Hepatocyte (in vitro differentiated cells): ENCODE measurements around the gene UNC13A. TPM values are rescaled to one million over a fixed set of nuclear protein-coding genes. Genes with fewer than 3 reads are reported as not detected.

Experiments
- DNase-seq: peaks from one replicate; pipeline ENCODE4 v3.0.0-alpha.2; 2016; ENCODE audit warnings: low spot score
- H2AFZ ChIP-seq: fragments of 200-600 bp; sonication (generic); 2 replicates; pipeline ENCODE4 v1.6.0; 2016; ENCODE audit warnings: antibody characterized with exemption, mild to moderate bottlenecking
- H3K27ac ChIP-seq: fragments of 200-600 bp; sonication (generic); 2 replicates; pipeline ENCODE4 v1.5.1; 2016; ENCODE audit warnings: mild to moderate bottlenecking
- H3K27me3 ChIP-seq: fragments of 200-600 bp; sonication (generic); 2 replicates; pipeline ENCODE4 v1.6.1; 2016
- H3K36me3 ChIP-seq: fragments of 200-600 bp; sonication (generic); replicated peaks from 2 replicates; pipeline ENCODE4 v1.5.1; 2016; ENCODE audit warnings: low read depth; ENCODE audit not compliant: insufficient read depth
- H3K4me1 ChIP-seq: fragments of 200-600 bp; sonication (generic); 2 replicates; pipeline ENCODE4 v1.5.1; 2016; ENCODE audit warnings: mild to moderate bottlenecking, moderate library complexity; ENCODE audit not compliant: insufficient read depth
- H3K4me2 ChIP-seq: fragments of 200-600 bp; sonication (generic); 2 replicates; pipeline ENCODE4 v1.6.0; 2016
- H3K4me3 ChIP-seq: fragments of 200-600 bp; sonication (generic); 2 replicates; pipeline ENCODE4 v1.5.1; 2016; ENCODE audit warnings: mild to moderate bottlenecking
- H3K79me2 ChIP-seq: fragments of 200-600 bp; sonication (generic); 2 replicates; pipeline ENCODE4 v1.6.0; 2017; ENCODE audit warnings: mild to moderate bottlenecking
- H3K9me2 ChIP-seq: fragments of 200-600 bp; sonication (generic); replicated peaks from 2 replicates; pipeline ENCODE4 v1.6.0; 2017; ENCODE audit warnings: mild to moderate bottlenecking; ENCODE audit not compliant: insufficient read depth
- H3K9me3 ChIP-seq: fragments of 200-600 bp; sonication (generic); 2 replicates; pipeline ENCODE4 v1.5.1; 2016; ENCODE audit warnings: low read depth, mild to moderate bottlenecking
- H4K20me1 ChIP-seq: fragments of 200-600 bp; sonication (generic); 2 replicates; pipeline ENCODE4 v1.6.0; 2016; ENCODE audit warnings: mild to moderate bottlenecking; ENCODE audit not compliant: insufficient read depth, poor library complexity, severe bottlenecking
- EZH2 ChIP-seq: fragments of 200-600 bp; sonication (generic); IDR thresholded peaks from 2 replicates; pipeline ENCODE4 v1.6.1; 2016; ENCODE audit warnings: antibody characterized with exemption, mild to moderate bottlenecking, borderline replicate concordance
- EZH2phosphoT487 ChIP-seq: fragments of 200-600 bp; sonication (generic); IDR thresholded peaks from one replicate; pipeline ENCODE4 v1.6.1; 2018; ENCODE audit warnings: antibody characterized with exemption, mild to moderate bottlenecking, low read depth, moderate library complexity; ENCODE audit not compliant: unreplicated experiment, severe bottlenecking
- WGBS: methylation state at CpG from one replicate; pipeline ENCODE4 v1.1.6; 2016; ENCODE audit warnings: low lambda C conversion rate; ENCODE audit errors: missing lambda C conversion rate; 5-methylcytosine and 5-hydroxymethylcytosine counted together
- polyA plus RNA-seq: library from polyadenylated mRNA; unstranded; fragments of >200 nt; fragmentation: Nextera tagmentation; extraction: Ambion mirVana; gene quantifications from 2 replicates; pipeline ENCODE4 v1.2.1, GENCODE V29; 2016
- total RNA-seq: library from RNA; depleted of rRNA; stranded (reverse); fragments of >200 nt; gene quantifications from 2 replicates; pipeline ENCODE4 v1.2.3, GENCODE V29; 2014
- TF ChIP-seq, protein P1 (sequence below): fragments of 200-600 bp; sonication (generic); IDR thresholded peaks from 2 replicates; pipeline ENCODE4 v1.5.1; 2016; ENCODE audit warnings: antibody characterized with exemption, mild to moderate bottlenecking; ENCODE audit not compliant: poor library complexity

UNC13A gene
- total and polyA plus RNA-seq, 2 experiments from 2014 or later: 0.10 TPM; not detected in 1

- Histone ChIP-seq H4K20me1 (no peaks in the 10 kb centered on the region), H3K36me3 (no peaks in the 10 kb centered on the region), H3K4me3 (no peak overlapping the region), H3K9me2 (no peaks in the 10 kb centered on the region), H3K27ac (no peak overlapping the region), H3K9me3 (no peaks in the 10 kb centered on the region), H2AFZ (no peak overlapping the region), H3K79me2 (no peaks in the 10 kb centered on the region), H3K4me2 (no peak overlapping the region), H3K27me3 (no peaks in the 10 kb centered on the region), H3K4me1 (no peaks in the 10 kb centered on the region)
- 93% methylated on average over 16 of the region's 16 CpGs for WGBS
- TF ChIP-seq, protein P1, sequence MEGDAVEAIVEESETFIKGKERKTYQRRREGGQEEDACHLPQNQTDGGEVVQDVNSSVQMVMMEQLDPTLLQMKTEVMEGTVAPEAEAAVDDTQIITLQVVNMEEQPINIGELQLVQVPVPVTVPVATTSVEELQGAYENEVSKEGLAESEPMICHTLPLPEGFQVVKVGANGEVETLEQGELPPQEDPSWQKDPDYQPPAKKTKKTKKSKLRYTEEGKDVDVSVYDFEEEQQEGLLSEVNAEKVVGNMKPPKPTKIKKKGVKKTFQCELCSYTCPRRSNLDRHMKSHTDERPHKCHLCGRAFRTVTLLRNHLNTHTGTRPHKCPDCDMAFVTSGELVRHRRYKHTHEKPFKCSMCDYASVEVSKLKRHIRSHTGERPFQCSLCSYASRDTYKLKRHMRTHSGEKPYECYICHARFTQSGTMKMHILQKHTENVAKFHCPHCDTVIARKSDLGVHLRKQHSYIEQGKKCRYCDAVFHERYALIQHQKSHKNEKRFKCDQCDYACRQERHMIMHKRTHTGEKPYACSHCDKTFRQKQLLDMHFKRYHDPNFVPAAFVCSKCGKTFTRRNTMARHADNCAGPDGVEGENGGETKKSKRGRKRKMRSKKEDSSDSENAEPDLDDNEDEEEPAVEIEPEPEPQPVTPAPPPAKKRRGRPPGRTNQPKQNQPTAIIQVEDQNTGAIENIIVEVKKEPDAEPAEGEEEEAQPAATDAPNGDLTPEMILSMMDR: no peak
- TF ChIP-seq EZH2 (no peak), EZH2phosphoT487 (no peak)
- no peak for DNase-seq
These were observed 63.7 kb downstream of the UNC13A start for GRCh38 chr19:17624314-17624991.

- no peak overlapping the region for H3K4me3 ChIP-seq
- no peaks in the 10 kb centered on the region for H3K36me3 ChIP-seq
- H3K4me2 ChIP-seq: no peak overlapping the region
- H3K9me3 ChIP-seq: no peaks in the 10 kb centered on the region
- TF ChIP-seq EZH2: no peak
- TF ChIP-seq EZH2phosphoT487: no peak
- TF ChIP-seq, protein P1: no peak
- H4K20me1 ChIP-seq: no peaks in the 10 kb centered on the region
- H2AFZ ChIP-seq: no peak overlapping the region
- no peaks in the 10 kb centered on the region for H3K27me3 ChIP-seq
- no peak for DNase-seq
- WGBS: 93% methylated on average over 5 of the region's 31 CpGs
- H3K9me2 ChIP-seq: no peaks in the 10 kb centered on the region
- no peaks in the 10 kb centered on the region for H3K4me1 ChIP-seq
- H3K79me2 ChIP-seq: no peaks in the 10 kb centered on the region
- H3K27ac ChIP-seq: no peak overlapping the region
These were observed 64.8 kb downstream of the UNC13A start for GRCh38 chr19:17623224-17623935.

DNA sequence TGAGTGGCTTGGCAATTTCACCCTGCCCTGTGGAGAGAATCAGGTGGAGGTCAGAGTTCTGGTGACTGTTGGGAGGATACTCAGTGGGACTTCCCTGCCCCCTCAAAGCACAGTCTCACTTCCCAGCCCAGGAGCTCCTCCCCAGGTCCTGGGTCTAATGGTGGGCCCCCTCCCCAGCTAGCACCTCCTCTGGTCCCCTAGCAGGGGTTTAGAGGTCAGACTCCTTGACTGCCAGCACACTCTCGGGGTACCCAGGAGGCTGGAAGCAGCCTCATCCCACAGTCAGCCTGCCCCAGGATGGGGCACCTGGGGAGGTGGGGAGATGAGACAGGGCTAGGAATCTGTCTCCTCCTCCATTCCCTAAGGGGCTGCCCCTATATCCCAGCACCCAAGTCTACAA is 67.5 kb downstream of the UNC13A start:
- no peak overlapping the region for H3K4me3 ChIP-seq
- no peaks in the 10 kb centered on the region for H3K9me3 ChIP-seq
- H3K79me2 ChIP-seq: no peaks in the 10 kb centered on the region
- H3K27ac ChIP-seq: no peak overlapping the region
- TF ChIP-seq EZH2phosphoT487 (no peak), EZH2 (no peak)
- TF ChIP-seq, protein P1: no peak
- no peaks in the 10 kb centered on the region for H3K4me1 ChIP-seq
- H4K20me1 ChIP-seq: no peaks in the 10 kb centered on the region
- H3K27me3 ChIP-seq: no peaks in the 10 kb centered on the region
- H2AFZ ChIP-seq: no peak overlapping the region
- WGBS: 91% methylated on average over 1 of the region's 1 CpG
- H3K36me3 ChIP-seq: no peaks in the 10 kb centered on the region
- H3K4me2 ChIP-seq: no peak overlapping the region
- no peaks in the 10 kb centered on the region for H3K9me2 ChIP-seq
- no peak for DNase-seq
